Duodenal mucosa (tissue), 2 donors: Measurements from ENCODE around the gene MROH8.
"Not testable (repeated sequence)": the region's sequence is repeated elsewhere in the genome, so short reads cannot be mapped to it uniquely, and the experiment has no call there.

Experiments used
- H3K27ac ChIP-seq: one replicate; pipeline ENCODE4 v1.7.0; 2013; ENCODE audit warnings: low read depth, low read length
- H3K27me3 ChIP-seq, 2 donors: one replicate each; pipeline ENCODE4 v1.7.0; 2013; ENCODE audit warnings: low read length in 2 of 2, control low read depth in 1 of 2; ENCODE audit not compliant: insufficient read depth in 2 of 2, control insufficient read depth in 1 of 2
- H3K36me3 ChIP-seq, 2 donors: one replicate each; pipeline ENCODE4 v1.7.0; 2013; ENCODE audit warnings: low read length in 2 of 2, control low read depth in 1 of 2; ENCODE audit not compliant: insufficient read depth in 2 of 2, control insufficient read depth in 1 of 2
- H3K4me1 ChIP-seq, 2 donors: one replicate each; pipeline ENCODE4 v1.7.0; 2013; ENCODE audit warnings: low read length in 2 of 2, control low read depth in 1 of 2; ENCODE audit not compliant: insufficient read depth in 2 of 2, control insufficient read depth in 1 of 2
- H3K4me3 ChIP-seq, 2 donors: one replicate each; pipeline ENCODE4 v1.7.0; 2013; ENCODE audit warnings: low read length in 2 of 2, low read depth in 1 of 2
- H3K9ac ChIP-seq, 2 donors: one replicate each; pipeline ENCODE4 v1.7.0; 2013; ENCODE audit warnings: low read length in 2 of 2, low read depth in 1 of 2
- H3K9me3 ChIP-seq, 2 donors: one replicate each; pipeline ENCODE4 v1.7.0; 2013; ENCODE audit warnings: low read length in 2 of 2, control low read depth in 1 of 2; ENCODE audit not compliant: control insufficient read depth in 1 of 2

MROH8 gene

DNA sequence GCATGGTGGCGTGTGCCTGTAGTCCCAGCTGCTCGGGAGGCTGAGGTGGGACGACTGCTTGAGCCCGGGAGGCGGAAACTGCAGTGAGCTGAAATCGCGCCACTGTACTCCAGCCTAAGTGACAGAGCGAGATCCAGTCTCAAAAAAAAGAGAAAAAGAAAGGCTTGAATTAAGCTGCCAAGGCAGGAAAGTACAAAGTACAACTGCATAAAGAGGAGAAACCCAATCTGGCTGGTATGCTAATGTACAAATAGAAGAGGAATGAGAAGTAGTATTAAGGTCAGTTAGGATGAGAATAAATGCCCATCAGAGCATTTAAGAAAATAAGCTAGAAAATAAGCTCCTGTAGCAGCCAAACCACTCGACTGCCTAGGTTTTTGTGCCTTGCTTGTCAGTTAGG, 23.4 kb downstream of the MROH8 start:
- H3K4me3 ChIP-seq: no peak overlapping the region
- no peak overlapping the region for H3K9ac ChIP-seq
- no peaks in the 10 kb centered on the region for H3K27me3 ChIP-seq
- H3K9me3 ChIP-seq: no peaks in the 10 kb centered on the region
- H3K27ac ChIP-seq: no peak overlapping the region
- H3K36me3 ChIP-seq: no peaks in the 10 kb centered on the region
- no peaks in the 10 kb centered on the region for H3K4me1 ChIP-seq

DNA sequence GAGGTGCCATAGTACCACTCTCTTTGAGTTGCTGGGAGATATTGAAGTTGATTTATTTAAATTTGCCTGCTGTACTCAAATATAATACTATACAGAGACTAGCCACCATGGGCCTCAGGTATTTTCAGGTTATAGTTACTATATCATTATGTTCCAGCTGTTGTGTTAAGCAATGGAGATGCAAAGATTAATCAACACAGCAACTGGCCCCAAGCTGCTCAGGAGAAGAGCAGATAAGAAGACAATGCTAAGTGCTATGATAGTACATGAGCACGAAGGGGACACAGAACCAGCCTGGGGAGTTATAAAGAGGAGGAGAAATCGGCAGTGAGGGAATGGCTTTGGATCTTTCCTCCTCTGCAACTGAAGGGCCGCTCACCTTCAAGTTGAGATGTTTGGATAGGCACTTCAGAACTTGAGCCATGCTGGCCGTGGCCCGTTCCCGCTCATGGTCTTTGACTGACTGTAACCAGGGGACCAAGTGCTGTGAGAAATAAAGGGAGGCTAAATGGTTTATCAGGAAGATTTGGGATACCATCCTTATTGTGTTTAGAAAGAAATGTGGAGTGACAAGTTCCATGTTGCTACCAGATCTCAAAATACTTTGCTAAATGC, 24.6 kb downstream of the MROH8 start:
- Histone ChIP-seq H3K4me1 (no peaks in the 10 kb centered on the region), H3K9ac (no peak overlapping the region), H3K9me3 (no peaks in the 10 kb centered on the region), H3K27ac (no peak overlapping the region), H3K36me3 (no peaks in the 10 kb centered on the region), H3K4me3 (no peak overlapping the region), H3K27me3 (no peaks in the 10 kb centered on the region)

DNA sequence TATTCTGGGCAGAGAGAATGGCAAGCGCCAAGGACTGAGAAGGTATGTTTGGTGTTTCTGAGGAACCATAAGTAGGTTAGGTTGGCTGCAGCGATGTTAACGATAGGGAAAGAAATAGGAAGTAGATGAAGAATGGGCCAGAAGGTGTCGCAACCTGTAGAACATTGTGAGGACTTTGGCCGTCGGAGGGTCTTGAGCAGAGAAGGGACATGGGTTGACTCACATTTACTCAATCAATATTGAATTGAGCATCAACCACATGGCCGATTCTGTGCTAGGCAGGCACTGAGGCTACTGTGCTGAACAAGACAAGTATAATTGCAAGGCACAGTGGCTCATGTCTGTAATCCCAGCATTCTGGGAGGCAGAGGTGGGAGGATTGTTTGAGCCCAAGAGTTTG, 27.1 kb downstream of the MROH8 start:
- no peak overlapping the region for H3K9ac ChIP-seq
- no peak overlapping the region for H3K27ac ChIP-seq
- H3K9me3 ChIP-seq: no peaks in the 10 kb centered on the region
- no peak overlapping the region for H3K4me3 ChIP-seq
- no peaks in the 10 kb centered on the region for H3K27me3 ChIP-seq
- no peaks in the 10 kb centered on the region for H3K36me3 ChIP-seq
- H3K4me1 ChIP-seq: no peaks in the 10 kb centered on the region

DNA sequence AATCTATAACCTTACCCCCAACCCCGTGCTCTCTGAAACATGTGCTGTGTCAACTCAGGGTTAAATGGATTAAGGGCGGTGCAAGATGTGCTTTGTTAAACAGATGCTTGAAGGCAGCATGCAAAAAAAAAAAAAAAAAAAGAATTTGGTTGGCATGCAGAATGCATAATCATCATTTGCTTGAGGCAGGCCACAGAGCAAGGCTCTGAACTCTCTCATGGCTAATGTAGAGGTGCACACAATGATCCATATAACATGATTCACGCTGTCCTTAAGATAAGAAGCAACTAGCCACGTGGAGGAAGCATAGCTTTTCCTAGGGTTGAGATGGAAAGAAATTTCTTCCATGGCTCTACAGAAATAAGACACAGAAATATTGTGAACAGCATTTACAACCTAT, 27.8 kb downstream of the MROH8 start:
- H3K27me3 ChIP-seq: no peaks in the 10 kb centered on the region
- no peaks in the 10 kb centered on the region for H3K9me3 ChIP-seq
- no peak overlapping the region for H3K4me3 ChIP-seq
- no peaks in the 10 kb centered on the region for H3K4me1 ChIP-seq
- H3K36me3 ChIP-seq: no peaks in the 10 kb centered on the region
- no peak overlapping the region for H3K9ac ChIP-seq
- H3K27ac ChIP-seq: no peak overlapping the region

DNA sequence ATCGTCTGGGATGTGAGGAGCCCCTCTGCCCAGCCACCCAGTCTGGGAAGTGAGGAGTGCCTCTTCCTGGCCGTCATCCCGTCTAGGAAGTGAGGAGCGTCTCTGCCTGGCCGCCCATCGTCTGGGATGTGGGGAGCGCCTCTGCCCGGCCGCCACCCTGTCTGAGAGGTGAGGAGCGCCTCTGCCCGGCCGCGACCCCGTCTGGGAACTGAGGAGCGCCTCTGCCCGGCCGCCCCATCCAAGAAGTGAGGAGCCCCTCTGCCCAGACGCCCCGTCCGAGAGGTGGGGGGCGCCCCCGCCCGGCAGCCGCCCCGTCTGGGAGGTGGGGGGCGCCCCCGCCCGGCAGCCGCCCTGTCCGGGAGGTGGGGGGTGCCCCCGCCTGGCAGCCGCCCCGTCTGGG, 28.5 kb downstream of the MROH8 start:
- H3K4me3 ChIP-seq, H3K36me3 ChIP-seq, H3K27ac ChIP-seq, H3K9ac ChIP-seq, H3K4me1 ChIP-seq, H3K27me3 ChIP-seq, H3K9me3 ChIP-seq: not testable (repeated sequence)

DNA sequence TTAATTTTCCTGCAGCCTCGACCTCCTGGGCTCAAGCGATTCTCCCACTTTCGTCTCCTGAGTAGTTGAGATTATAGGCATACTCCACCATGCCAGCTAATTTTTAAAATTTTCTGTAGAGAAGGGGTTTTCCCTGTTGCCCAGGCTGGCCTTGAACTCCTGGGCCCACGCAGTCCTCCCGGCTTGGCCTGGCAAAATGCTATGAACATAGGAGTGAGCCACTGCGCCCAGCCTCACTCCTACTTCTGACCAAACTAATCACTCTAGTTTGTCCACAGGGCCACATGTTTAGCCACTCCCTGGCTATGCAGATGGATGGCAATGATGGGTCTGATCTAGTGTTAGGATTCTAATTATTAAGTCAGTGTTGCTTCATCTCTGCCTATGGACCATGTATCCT, 32.1 kb downstream of the MROH8 start:
- Histone ChIP-seq H3K9me3 (no peaks in the 10 kb centered on the region), H3K27me3 (no peaks in the 10 kb centered on the region), H3K4me3 (no peak overlapping the region), H3K9ac (no peak overlapping the region), H3K4me1 (no peaks in the 10 kb centered on the region), H3K36me3 (no peaks in the 10 kb centered on the region), H3K27ac (no peak overlapping the region)

DNA sequence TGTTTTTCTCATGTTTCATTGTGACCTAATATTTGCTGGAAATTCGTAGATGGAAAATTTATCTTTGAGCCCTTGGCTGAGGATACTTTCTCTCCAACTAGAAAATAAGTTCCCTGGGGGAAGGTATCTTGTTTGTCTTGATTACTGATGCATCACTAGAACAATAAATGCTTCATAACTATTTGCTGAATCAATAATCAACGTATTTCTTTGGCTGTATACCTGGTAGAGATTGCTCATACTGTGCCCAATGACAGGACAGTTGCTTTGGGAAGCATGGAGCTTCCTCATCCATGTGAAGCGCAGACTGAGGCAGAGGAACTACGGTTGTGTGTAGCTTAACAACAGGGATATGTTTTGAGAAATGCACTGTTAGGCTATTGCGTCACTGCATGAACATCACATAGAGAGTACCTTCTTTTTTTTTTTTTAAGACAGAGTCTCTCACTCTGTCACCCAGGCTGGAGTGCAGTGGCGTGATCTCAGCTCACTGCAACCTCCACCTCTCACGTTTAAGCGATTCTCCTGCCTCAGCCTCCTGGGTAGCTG, 34.4 kb downstream of the MROH8 start:
- Histone ChIP-seq H3K27ac (no peak overlapping the region), H3K27me3 (no peaks in the 10 kb centered on the region), H3K9me3 (no peaks in the 10 kb centered on the region), H3K36me3 (no peaks in the 10 kb centered on the region), H3K4me3 (no peak overlapping the region), H3K4me1 (no peaks in the 10 kb centered on the region), H3K9ac (no peak overlapping the region)

DNA sequence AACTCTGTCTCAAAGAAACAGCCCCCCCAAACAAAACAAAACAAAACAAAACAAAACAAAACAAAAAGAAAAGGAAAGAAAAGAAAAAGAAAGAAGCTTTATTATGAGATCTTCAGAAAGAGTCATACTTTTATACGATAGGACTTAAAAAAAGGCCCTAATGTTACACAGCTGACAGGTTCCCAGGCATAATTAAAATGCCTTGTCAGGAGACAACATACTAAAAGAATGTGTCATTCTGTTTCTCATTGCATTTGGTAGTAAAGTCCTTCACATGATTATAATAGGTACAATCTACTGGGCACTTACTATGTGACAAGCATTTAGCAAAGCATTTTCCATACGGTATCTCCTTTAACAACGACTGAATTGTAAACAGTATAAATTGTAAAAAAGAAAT, 36.6 kb downstream of the MROH8 start:
- H3K36me3 ChIP-seq: no peaks in the 10 kb centered on the region
- H3K27ac ChIP-seq: no peak overlapping the region
- H3K9me3 ChIP-seq: no peaks in the 10 kb centered on the region
- no peak overlapping the region for H3K9ac ChIP-seq
- H3K27me3 ChIP-seq: no peaks in the 10 kb centered on the region
- H3K4me3 ChIP-seq: no peak overlapping the region
- no peaks in the 10 kb centered on the region for H3K4me1 ChIP-seq

DNA sequence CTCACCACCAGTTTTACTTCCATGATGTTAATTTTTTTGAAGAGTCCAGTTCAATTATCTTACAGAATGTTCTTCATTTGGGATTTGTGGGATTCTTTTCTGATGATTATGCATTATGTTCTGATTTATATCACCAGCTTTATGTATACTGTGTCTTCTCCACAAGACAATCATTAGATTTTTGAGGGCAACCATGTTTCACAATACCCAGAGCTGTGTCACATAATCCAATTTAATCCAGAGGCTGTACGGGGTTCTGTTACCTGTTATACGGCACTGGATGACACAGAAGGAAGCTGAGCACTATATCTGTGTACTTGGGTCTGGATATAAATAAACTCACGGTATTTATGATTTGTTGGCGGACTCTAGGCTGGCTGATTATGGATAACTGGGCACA, 41.8 kb downstream of the MROH8 start:
- Histone ChIP-seq H3K27me3 (no peaks in the 10 kb centered on the region), H3K4me3 (no peak overlapping the region), H3K4me1 (no peaks in the 10 kb centered on the region), H3K9ac (no peak overlapping the region), H3K27ac (no peak overlapping the region), H3K9me3 (no peaks in the 10 kb centered on the region), H3K36me3 (no peaks in the 10 kb centered on the region)

DNA sequence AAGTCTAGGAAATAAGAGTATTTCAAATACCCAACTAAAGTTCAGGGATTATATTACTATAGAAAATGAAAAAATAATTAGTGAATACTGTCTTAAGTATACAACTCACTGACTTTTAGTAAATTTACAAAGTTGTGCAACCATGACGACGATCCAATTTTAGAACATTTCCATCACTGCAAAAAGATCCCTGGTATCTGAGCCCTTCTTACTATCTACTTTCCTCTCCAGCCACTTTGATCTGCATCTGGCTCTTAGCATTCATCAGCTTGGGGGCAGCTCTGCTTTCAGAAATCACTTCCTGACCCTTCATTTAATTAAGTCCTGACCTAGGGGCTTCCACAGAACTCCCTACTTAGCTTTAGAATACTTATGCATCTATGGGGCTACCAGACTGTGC, 45.4 kb downstream of the MROH8 start:
- H3K9ac ChIP-seq: no peak overlapping the region
- no peaks in the 10 kb centered on the region for H3K27me3 ChIP-seq
- H3K4me3 ChIP-seq: no peak overlapping the region
- H3K4me1 ChIP-seq: no peaks in the 10 kb centered on the region
- H3K27ac ChIP-seq: no peak overlapping the region
- H3K9me3 ChIP-seq: no peaks in the 10 kb centered on the region
- no peaks in the 10 kb centered on the region for H3K36me3 ChIP-seq

DNA sequence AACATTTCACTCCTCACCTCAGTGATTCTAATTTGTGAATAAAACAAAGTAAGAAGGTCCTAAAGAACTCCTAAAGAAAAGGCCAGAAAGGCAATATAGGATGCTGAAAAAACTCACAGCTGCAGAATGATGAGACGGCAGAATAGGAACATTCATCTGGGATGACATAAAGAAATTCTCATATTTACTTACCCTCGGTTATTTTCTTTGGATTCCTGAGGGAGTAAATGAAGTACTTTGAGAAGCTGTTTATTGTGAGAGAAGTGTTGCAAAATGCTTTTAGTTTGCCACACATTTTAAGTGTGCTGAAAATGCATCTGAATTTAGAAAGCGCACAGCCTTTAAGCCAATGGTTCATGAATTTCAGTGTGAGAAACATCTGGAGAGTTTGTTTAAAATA, 47.9 kb downstream of the MROH8 start:
- Histone ChIP-seq H3K4me3 (no peak overlapping the region), H3K27ac (no peak overlapping the region), H3K27me3 (no peaks in the 10 kb centered on the region), H3K4me1 (no peaks in the 10 kb centered on the region), H3K36me3 (no peaks in the 10 kb centered on the region), H3K9me3 (no peaks in the 10 kb centered on the region), H3K9ac (no peak overlapping the region)
